NCI-H2196 treated with DMSO at 0.1 percent for 48 hours (cell line): Measurements from ENCODE around the gene SOX5.
"Not testable (repeated sequence)": the region's sequence is repeated elsewhere in the genome, so short reads cannot be mapped to it uniquely, and the experiment has no call there.

Experiments
- DNase-seq: peaks from one replicate; lab custom pipeline; 2025; ENCODE audit not compliant: unreplicated experiment; lab: John Stamatoyannopoulos, UW

SOX5 gene

GRCh38 chr12:23504641-23505399, 444.6 kb downstream of the SOX5 start:
- DNase-seq, result no peak

GRCh38 chr12:23504043-23504442, 445.4 kb downstream of the SOX5 start:
- DNase-seq, result no peak

DNA sequence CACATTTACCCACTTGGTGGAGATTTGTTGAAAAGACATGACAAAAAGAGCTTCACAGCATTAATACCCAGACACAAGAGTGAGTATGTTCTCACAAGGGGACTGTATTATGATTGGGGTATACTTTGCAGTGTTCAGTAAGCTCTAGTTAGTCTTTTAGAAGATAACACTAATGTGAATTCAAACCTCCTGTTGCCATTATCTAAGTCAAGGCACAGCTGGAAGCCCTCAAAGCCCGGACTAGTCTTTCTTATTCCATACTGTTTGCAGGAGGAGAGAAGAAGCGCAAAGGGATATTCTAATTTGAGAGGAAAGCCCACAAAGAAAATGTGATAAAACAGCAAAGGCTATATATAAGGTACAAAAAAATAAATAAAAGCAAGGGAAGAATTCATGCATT, 445.9 kb downstream of the SOX5 start:
- DNase-seq, result no peak

DNA sequence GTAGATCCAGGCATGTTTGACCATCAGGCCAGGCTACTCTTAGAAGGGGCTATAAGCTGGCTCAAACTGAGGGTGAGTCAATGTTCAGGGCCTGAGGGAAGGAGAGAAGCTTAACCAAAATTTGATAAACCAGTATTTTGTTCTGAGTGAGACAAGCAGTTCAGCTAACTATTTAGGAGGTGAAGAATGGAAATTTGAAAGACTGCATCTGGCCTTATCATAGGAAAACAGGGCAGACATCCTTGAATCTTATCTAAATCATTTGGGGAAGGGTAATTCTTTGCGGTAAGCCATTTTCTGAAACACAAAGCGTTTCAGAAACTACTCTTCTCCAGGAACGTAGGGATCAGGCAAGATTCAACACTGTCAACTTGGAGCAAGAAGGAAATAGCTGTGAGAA, 447.2 kb downstream of the SOX5 start:
- no peak for DNase-seq

GRCh38 chr12:23495472-23495871, 454.0 kb downstream of the SOX5 start:
- no peak for DNase-seq

DNA sequence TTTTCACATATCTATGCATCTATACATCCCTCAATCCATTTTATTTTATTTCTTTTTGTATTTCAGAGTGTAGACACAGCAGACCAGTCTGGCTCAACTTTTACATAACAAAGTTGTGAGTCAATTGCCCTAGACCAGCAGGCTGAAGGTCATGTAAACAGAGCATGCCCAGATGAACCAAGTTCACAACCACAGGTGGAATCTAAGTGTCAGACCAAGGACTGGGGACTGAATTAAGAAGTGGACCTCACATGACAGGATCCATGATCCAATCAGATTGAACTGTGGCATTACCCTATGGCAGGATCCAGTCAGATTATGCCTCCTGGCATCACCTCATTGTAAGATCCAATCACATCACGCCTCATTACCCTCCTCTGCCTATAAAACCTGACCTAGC, 455.8 kb downstream of the SOX5 start:
- no peak for DNase-seq

- DNase-seq, result not testable (repeated sequence)
These were observed 458.4 kb downstream of the SOX5 start for GRCh38 chr12:23491029-23491428.

- DNase-seq, result no peak
These were observed 461.3 kb downstream of the SOX5 start for GRCh38 chr12:23488130-23488529.

GRCh38 chr12:23484238-23484637, 465.2 kb downstream of the SOX5 start:
- DNase-seq, result peak; percentile 80

DNA sequence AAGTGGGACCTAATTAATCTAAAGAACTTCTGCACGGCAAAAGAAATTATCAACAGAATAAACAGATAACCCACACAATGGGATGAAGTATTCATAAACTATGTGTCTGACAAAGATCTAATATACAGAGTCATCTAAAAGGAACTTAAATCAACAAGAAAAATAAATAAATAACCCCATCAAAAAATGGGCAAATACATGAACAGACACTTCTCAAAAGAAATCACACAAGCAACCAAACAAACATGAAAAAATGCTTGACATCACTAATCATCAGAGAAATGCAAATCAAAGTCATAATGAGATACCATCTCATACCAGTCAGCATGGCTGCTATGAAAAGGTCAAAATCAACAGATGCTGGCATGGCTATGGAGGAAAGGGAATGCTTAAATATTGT, 466.9 kb downstream of the SOX5 start:
- no peak for DNase-seq
